Activated CD4-positive, alpha-beta T cell treated with anti-CD3 and anti-CD28 coated beads, Interleukin-2, amount 50 U/mL, for 4 hours (primary cell): Measurements from ENCODE around the gene DENND1B.
"Not testable (repeated sequence)": the region's sequence is repeated elsewhere in the genome, so short reads cannot be mapped to it uniquely, and the experiment has no call there.

ENCODE experiments used
- DNase-seq, 2 experiments: peaks; one replicate each; pipeline ENCODE4 v3.0.0-alpha.2; 2020

Gene DENND1B

GRCh38 chr1:197619008-197619640 is 156.2 kb downstream of the DENND1B start:
- DNase-seq, result no peak

GRCh38 chr1:197618061-197618460 is 157.2 kb downstream of the DENND1B start:
- DNase-seq, result no peak

- DNase-seq, result no peak
These were observed 159.6 kb downstream of the DENND1B start for GRCh38 chr1:197615693-197616011.

- peak; percentile 6 to 7 for DNase-seq
These were observed 160.2 kb downstream of the DENND1B start for GRCh38 chr1:197614916-197615692.

- DNase-seq, result no peak
These were observed 169.0 kb downstream of the DENND1B start for GRCh38 chr1:197606168-197606845.

GRCh38 chr1:197604302-197604701 is 171.0 kb downstream of the DENND1B start:
- DNase-seq, result no peak

GRCh38 chr1:197600751-197601150 is 174.5 kb downstream of the DENND1B start:
- no peak for DNase-seq

- no peak for DNase-seq
These were observed 175.5 kb downstream of the DENND1B start for GRCh38 chr1:197599789-197600188.

- no peak for DNase-seq
These were observed 176.3 kb downstream of the DENND1B start for GRCh38 chr1:197598935-197599334.

GRCh38 chr1:197595304-197595904 is 179.9 kb downstream of the DENND1B start:
- DNase-seq, result no peak

GRCh38 chr1:197590687-197591086 is 184.6 kb downstream of the DENND1B start:
- DNase-seq, result no peak

- no peak for DNase-seq
These were observed 189.5 kb downstream of the DENND1B start for GRCh38 chr1:197585809-197586208.

GRCh38 chr1:197577580-197577979 is 197.7 kb downstream of the DENND1B start:
- no peak for DNase-seq

GRCh38 chr1:197575531-197575930 is 199.7 kb downstream of the DENND1B start:
- not testable (repeated sequence) for DNase-seq

GRCh38 chr1:197572169-197572568 is 203.1 kb downstream of the DENND1B start:
- DNase-seq, result no peak

- no peak for DNase-seq
These were observed 207.8 kb downstream of the DENND1B start for GRCh38 chr1:197567442-197567841.

- DNase-seq, result no peak
These were observed 214.2 kb downstream of the DENND1B start for GRCh38 chr1:197561041-197561440.

- no peak for DNase-seq
These were observed 215.6 kb downstream of the DENND1B start for GRCh38 chr1:197559655-197560054.

- DNase-seq, result no peak
These were observed 216.0 kb downstream of the DENND1B start for GRCh38 chr1:197559244-197559643.

- DNase-seq, result no peak
These were observed 218.0 kb downstream of the DENND1B start for GRCh38 chr1:197557302-197557701.

- DNase-seq, result no peak
These were observed 222.0 kb downstream of the DENND1B start for GRCh38 chr1:197553281-197553680.

- no peak for DNase-seq
These were observed 228.3 kb downstream of the DENND1B start for GRCh38 chr1:197546989-197547388.

- DNase-seq, result no peak
These were observed 230.7 kb downstream of the DENND1B start for GRCh38 chr1:197544553-197544952.

GRCh38 chr1:197544130-197544529 is 231.2 kb downstream of the DENND1B start:
- no peak for DNase-seq
